Ureter (tissue), 1 donor: ENCODE results near the gene FBXL14. TPM values are rescaled to one million over a fixed set of nuclear protein-coding genes. Genes with fewer than 3 reads are reported as not detected.

Experiments used
- DNase-seq: peaks from one replicate; pipeline ENCODE4 v3.0.0-alpha.2; 2020; ENCODE audit warnings: low spot score
- total RNA-seq: library from RNA; stranded (reverse); gene quantifications from one replicate; pipeline ENCODE4 v1.2.4, GENCODE V29; 2023
- donor health status: DM: yes; HTN: yes; CAD: no.

The FBXL14 gene
- total RNA-seq, 1 donor from 2014 or later = 12.8 TPM

DNA sequence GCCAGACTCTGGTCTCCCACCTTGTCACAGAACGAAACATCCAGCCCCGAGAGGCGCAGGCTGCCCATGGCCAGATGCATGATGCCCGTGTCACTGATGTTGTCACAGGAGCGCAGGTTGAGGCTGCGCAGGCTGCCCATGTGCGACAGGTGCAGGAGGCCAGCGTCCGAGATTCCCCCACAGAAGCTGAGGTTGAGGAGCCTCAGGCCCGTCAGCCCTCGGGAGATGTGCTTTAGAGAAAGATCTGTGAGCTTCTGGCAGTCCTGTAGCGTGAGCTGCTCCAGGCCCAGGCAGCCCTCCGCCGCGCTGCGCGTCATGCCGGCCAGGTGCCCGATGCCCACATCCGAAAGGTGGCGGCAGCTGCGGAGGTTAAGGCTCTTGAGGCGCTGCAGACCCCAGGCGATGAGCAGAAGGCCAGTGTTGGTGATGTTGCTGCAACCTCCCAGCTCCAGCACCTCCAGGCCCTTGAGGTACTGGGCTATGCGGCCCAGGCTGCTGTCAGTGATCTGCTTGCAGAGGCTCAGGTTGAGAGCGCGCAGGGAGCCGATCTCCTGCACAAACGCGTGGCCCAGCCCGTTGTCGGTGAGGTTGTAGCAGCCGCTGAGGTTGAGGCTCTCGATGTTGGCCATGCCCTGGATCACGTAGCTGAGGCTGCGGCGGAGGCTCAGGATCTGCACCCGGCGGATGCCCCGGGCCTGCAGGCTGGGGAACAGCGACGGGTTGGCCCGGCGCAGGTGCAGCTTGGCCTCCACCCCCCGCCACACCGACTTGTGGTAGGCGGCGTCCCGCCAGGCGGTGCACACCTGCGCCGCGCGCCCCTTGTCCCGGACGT lies 991 bp downstream of the FBXL14 start:
- DNase-seq = peak; percentile 59

DNA sequence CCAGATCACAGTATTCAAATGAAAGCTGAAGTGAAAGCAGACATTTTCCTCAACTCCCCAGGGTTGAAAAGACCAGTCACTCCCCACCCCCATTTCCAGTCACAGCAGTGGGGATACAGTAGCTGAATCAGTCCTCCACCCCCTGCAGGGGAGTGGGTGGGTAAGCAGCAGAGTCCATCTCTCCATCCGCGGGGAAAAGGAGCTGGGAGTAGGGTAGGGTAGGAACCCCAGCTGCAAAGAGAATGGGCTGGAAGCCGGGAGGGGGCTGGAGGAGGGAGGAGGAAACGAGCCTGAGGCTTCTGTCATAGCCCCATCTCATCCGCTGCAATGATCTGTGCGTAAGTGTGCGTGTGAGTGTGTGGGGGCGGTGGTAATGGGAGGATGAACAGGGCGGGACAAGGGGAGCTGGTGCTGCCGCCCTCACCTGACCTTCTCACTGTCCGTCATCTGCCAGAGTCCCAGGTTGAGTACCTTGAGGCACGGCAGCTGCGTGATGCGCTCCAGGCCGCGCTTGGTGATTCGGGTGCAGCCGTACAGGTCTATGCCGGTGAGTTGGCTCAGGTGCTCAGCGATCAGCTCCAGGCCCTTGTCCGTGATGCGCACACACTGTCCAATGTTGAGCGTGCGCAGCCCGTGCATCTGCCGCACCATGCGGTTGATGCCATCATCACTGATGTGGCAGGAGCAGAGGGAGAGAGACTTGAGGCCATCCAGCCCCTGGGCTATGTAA lies 1.8 kb downstream of the FBXL14 start:
- no peak for DNase-seq

DNA sequence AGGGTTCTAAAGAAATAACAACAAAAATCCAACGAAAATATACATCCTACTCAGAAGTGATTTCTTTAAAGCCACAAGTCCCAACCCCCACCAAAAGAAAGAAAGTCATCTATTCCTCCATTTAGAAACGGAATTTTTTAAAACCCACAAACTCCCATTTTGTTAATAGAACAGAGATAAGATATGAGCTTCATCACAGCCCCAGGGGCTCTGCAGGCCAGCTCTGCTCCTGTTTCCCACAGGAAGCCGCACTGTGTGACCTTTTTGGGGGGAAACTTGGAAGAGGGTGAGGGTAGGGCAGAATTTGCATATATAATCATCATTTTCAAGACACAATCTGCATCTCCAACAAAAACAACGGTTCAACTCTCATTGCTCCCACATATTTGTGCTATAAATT lies 2.8 kb downstream of the FBXL14 start:
- DNase-seq = no peak

- no peak for DNase-seq
Observed at GRCh38 chr12:1591034-1591433, 3.3 kb downstream of the FBXL14 start.

- no peak for DNase-seq
Observed at GRCh38 chr12:1590221-1590979, 4.0 kb downstream of the FBXL14 start.

DNA sequence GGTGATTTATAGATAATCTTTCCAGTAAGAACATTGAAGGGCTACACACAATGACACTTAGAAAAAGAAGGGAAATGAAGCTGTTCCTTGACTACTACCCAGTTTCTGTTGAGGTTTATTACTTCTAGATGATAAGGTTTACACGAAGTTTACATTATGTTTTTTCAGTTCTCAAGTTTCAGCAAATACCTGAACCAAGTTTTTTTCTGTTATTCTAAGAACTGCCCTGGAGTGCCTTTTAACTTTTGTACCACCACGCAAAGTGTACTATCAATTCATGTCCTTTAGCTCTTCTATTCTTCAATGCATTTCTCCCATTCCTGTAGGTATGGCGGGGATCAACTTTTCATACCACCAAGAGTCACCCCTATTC lies 5.8 kb downstream of the FBXL14 start:
- DNase-seq = no peak

GRCh38 chr12:1587927-1588574 lies 6.3 kb downstream of the FBXL14 start:
- DNase-seq = no peak

DNA sequence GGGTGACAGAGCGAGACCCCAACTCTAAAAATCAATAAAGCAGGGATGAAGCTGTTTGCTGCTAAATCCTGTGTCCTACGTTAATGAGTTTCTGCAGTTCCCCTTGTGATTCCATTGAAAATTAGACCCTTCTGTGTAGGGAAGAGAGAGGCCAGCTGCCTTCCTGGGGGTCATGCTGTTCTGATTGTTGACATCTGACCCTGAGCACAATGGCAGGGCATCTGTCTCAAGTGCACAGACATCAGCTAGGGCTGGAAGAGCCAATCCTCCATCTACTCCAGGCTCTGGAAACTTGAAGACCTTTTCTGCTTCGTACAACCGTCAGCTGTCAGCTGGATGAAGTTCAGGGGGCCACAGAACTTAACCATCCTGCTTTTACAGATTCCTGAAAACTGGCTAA lies 10.1 kb downstream of the FBXL14 start:
- DNase-seq = no peak

DNA sequence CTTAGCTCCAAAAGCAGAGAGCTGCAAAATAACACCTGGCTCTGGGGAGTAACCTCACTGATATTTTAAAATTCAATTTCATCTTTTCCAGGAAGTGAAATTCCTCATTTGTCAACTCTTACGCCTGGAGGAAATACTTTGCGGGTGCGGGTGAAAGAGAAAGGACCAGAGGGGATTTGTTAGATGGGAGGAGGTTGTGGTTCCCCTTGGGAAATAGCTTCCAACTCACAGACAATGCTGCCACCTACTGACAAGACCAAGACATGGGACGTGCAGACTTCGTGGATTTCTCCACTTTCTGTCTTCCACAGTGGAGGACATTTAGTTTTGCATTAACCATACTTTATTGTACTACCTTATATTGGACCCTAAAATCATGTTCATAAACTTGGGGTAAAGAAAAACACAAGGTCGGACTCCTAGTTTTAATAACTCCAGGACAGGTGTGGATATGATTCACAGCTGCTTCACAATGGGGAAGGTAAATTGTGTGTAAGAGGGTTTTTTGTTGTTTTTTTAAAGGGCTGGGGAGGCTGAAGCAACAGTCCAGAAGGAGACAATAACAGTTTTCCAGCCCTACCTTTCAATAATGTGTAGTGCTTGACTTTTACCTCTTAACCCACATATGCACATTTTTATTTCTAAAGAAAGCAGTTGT lies 10.8 kb downstream of the FBXL14 start:
- peak; percentile 79 for DNase-seq

- DNase-seq = no peak
Observed at GRCh38 chr12:1582709-1583050, 11.7 kb downstream of the FBXL14 start.

- DNase-seq = no peak
Observed at GRCh38 chr12:1581973-1582708, 12.2 kb downstream of the FBXL14 start.

DNA sequence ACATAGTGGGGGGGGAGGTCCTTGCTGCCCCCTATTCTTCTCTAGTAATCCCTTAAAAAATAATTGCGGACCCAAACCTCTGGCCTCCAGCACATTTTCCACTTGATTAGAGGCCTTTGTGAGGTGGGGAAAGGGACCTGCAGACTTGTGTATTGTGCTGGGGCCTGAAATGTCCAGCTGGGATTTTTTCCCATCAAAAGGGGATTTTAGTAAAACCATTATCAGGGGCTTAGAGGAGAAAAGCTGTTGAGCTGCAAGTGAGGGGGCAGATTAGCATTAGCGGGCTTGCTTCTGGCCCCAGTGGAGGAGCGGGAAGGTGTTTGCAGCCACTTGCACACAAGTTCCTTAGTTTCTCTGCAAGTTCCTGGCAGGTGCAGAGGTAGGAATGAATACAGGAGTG lies 13.9 kb downstream of the FBXL14 start:
- no peak for DNase-seq

- DNase-seq = no peak
Observed at GRCh38 chr12:1579651-1580435, 14.5 kb downstream of the FBXL14 start.

DNA sequence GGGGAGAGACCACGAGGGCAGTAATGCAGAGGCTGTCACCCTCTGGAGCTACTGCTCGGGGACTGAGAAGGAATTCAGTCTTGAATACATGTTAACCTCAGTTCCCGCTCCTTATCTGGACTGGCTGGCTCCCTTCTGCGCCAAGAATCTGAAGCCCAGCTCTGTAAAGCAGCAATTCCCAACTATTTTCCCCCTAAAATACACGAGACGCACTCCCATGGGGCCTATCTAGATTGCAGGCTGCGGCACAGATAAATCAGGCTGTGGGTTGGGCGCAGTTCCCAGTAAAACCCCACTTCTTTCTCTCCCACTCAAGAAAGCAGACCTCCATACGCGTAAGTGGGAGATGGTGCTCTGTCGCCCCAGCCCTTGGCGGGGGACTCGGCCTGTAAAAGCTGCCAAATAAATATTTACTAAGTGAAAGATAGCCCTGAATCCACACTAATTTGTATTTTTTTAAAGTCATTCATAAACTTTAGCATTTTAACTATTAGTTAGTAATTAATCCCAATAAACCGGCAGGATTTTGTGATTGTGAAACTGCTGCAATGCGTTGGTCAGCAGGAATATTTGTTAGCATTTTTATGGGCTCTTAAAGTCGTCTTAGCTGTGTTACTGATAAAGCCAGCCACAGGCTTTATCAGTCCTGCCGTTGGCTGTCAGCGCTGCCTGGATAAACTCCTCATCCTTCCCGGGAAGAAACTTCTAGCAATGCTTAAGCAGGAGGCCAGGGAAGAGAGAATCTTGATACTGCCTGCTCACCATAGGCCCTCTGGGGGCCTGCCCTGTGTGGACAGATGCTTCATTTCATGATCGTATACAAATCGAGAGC lies 17.8 kb downstream of the FBXL14 start:
- DNase-seq = peak; percentile 77

DNA sequence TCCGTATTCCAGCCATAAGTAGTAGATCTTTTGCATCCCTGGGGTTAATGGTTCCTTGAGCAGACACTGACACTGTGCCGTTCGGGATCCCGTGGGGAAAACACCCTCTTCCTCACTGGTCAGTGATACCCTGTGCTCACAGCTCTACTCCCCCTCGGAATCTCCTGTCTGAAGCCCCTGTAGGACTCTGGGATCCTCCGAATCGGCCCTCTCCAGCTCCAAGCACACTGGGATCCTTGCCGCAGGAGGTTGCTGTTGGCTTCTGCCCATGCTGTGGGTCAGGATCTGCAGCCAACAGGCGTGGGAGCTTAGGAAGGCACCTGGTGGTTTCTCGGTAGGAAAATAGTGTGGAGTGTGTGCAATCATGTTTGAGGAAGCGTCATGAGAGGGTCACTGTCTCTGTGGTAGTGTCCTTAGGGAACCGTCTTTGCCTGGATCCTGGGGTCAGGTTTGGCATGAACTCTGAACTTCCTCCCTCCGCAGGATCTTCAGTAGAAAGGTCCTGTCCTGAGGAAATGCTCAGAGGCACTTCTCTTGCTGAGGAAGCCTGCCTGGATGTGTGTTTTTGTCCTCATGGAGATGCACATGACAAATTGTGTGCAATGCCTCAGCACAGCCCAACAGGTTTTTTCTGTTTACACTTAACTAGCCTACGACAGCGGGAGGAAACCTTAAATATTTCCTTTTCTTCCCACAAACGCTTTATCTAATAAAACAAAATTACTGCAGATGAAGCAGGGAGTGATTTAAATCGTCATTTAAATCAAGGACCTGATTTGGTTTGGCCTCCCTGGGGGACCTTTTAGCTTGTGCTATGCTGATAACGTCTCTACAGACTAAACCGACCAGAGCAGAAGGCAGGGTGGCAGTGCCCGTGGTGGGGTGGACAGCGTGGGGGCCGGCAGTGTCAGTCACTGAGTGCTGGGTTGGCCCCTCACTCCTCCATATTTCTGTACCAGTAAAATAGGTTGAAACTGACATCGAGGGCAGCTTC lies 18.7 kb downstream of the FBXL14 start:
- DNase-seq = no peak

GRCh38 chr12:1574865-1575259 lies 19.5 kb downstream of the FBXL14 start:
- DNase-seq = no peak

- no peak for DNase-seq
Observed at GRCh38 chr12:1573960-1574864, 20.2 kb downstream of the FBXL14 start.
